Measurements from ENCODE around the gene HECTD1.
"Not testable (repeated sequence)": the region's sequence is repeated elsewhere in the genome, so short reads cannot be mapped to it uniquely, and the experiment has no call there.

The HECTD1 gene

DNA sequence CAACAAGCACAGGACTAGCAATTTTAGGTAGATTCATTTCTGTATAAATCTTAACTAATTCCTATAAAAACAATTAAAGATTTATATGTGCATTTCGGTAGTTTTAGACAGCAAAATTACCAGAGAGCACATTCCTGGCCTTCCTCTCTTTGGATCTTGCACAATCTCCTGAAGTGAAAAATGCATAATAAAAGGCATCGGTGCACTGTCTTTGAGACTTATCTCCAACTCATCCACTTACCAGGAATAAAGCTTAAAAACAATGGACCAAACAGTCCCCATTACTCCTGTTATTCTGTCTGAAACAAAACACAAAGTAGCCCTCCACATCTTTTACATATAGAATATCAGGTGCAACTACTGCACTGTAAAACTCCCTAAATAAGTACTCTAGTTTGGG lies 69.3 kb downstream of the HECTD1 start:
- no peak for DNase-seq

DNA sequence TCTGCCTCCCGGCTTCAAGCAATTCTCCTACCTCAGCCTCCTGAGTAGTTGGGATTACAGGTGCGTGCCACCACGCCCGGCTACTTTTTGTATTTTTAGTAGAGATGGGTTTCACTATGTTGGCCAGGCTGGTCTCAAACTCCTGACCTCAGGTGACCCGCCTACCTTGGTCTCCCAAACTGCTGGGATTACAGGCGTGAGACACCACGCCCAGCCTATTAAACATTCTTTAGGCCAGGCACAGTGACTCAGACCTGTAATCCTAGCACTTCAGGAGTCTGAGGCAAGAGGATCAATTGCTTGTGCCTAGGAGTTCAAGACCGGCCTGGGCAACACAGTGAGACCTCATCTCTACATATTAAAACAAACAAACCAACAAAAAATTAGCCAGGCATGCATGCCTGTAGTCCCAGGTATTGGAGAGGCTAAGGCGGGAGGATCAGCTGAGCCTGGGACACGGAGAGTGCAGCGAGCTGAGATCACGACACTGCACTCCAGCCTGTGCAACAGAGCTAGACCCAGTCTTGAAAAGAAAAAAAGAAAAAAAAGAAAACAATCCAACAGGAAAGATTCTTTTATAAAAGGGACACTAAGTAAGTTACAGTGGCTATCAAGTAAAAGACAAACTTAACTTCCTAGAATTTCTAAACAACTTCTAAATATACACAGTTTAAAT lies 70.2 kb downstream of the HECTD1 start:
- no peak for DNase-seq

- DNase-seq = no peak
Measured at GRCh38 chr14:31133133-31133532, 74.5 kb downstream of the HECTD1 start.

GRCh38 chr14:31128601-31129526 lies 78.7 kb downstream of the HECTD1 start:
- DNase-seq = no peak

DNA sequence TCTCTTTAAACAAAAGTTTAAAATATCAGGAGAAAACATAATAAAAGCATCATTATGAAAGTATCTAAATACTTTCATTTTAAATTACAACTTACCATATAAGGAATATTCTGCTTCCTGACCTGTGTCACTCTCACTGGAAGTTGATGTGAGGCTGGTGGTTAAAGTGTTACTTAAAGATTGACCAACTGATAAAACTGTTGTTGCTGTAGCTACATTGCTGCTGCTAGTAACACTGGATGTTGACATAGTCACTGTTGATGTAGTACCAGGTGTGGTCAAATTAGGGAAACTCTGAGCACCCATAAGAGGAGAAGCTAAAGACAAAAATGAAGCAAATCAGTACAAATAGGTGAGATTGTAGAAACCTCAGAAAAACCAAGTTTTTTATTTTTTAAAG lies 79.9 kb downstream of the HECTD1 start:
- no peak for DNase-seq

- DNase-seq = no peak
Measured at GRCh38 chr14:31126680-31127079, 80.9 kb downstream of the HECTD1 start.

- DNase-seq = no peak
Measured at GRCh38 chr14:31125231-31125630, 82.4 kb downstream of the HECTD1 start.

- DNase-seq = no peak
Measured at GRCh38 chr14:31124197-31124596, 83.4 kb downstream of the HECTD1 start.

DNA sequence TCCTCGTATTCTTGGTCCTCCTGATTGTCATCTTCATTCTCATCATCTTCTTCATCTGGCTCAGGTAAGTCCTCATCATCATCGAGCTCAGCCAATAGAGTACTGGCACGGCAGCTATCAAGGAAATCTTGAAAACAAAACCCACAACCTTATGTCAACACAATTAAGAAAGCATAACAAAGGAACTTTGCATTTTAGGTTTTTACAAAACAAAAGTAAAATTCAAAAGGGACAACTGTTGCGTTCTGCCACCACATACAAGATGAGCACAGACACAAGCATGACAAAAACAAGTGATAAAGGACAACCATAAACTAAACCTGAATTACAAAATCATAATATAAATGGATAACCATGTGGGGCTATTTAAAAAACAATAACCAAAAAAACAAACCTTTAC lies 84.7 kb downstream of the HECTD1 start:
- DNase-seq = no peak

DNA sequence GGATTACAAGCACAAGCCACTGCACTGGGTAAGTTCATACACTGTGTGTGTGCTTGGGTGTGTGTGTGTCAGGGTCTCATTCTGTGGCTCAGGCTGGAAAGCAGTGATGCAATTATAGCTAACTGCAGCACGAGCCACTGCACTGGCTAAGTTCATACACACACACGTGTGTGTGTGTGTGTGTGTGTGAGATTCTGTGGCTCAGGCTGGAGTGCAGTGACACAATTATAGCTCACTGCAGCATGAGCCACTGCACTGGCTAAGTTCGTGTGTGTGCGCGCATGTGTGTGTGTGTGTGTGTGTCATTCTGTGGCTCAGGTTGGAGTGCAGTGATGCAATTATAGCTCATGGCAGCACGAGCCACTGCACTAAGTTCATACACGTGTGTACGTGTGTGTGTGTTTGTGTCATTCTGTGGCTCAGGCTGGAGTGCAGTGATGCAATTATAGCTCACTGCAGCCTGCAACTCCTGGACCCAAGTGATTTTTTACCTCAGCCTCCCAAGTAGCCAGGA lies 85.4 kb downstream of the HECTD1 start:
- DNase-seq = no peak

- no peak for DNase-seq
Measured at GRCh38 chr14:31118892-31119291, 88.7 kb downstream of the HECTD1 start.

DNA sequence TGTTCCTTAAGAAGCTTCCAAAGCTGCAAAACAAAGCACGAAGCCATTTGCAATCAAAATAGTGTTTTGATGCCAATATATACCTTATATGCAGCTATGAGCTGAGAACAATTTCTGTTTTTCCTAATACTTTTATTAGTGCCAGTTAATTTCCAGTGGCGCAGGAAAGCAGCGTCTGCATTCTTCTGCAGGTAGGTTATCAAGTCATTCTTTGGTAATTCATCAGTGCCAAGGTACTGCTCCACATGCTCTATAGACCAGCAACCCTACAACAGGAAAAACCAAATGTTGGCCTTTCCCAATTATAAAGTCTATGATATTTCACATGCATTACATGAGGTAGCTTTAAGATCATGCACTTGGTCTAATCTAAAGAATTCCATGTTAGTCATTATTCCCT lies 93.8 kb downstream of the HECTD1 start:
- DNase-seq = no peak

DNA sequence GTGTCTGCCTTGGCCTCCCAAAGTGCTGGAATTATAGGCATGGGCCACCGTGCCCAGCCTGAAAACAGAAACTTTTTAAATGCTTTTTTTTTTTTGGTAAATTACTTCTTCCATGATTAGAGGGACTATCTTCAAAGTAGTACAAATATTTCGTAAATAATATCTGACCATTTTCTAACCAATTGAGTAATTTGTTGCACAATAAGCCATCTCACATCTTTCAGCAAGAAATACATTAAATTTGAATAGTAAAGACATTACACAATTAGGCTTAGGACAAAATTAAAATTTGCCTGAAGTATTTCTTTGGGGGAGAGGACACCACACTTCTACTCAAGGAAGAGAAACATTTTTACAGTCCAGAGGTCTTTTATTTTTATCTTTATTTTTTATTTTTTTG lies 96.7 kb downstream of the HECTD1 start:
- DNase-seq = no peak

DNA sequence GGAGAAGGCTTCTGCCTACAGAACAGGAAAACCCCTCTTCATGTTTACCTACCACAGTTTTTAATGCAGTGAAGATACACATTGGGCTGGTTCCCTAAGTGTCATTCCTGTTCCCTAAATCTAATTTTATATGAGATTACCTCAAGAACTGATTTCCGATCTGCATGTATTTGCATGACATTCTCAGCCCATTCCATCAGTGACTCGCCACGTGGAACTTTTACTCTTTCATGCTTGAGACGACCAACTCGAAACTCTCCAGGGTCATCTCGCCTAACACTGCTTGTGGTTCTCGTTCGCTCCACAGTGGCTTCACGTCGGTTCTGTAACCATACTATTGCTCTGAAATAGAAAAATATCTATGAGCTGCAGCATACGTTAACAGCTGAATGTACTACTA lies 98.3 kb downstream of the HECTD1 start:
- DNase-seq = no peak

DNA sequence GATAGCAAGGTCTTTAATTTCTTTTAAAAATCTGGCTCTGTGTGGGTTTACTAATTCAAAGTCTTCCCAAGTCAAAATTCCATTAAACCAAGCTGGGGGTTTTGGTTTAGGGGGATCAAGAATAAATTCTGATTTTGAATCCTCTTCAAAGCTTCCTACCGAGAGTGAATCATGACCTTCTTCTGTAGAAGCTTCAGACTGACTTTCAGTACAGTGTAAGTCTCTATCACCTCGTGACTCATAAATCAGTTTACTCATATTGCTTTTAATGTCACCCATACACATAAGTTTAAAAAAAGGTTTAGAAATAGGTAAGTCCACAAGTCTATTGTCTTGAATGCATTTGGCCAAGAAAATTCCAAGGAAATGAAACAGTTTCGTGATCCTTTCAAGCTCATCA lies 100.8 kb downstream of the HECTD1 start:
- no peak for DNase-seq

DNA sequence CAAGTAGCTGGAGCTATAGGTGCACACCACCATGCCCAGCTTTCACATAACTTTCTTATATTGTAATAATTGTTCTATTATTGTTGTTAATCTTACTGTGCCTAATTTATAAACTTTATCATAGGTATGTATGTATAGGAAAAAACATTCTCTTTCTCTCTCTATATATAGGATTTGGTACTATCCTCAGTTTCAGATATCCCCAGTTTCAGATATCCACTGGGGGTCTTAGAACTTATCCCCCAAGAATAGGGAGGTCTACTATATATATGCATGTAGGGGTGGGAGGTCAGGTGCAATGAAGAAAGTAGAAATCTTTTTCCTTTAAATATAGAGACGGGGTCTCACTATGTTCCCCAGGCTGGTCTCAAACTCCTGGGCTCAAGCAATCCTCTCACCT lies 110.5 kb downstream of the HECTD1 start:
- DNase-seq = no peak

DNA sequence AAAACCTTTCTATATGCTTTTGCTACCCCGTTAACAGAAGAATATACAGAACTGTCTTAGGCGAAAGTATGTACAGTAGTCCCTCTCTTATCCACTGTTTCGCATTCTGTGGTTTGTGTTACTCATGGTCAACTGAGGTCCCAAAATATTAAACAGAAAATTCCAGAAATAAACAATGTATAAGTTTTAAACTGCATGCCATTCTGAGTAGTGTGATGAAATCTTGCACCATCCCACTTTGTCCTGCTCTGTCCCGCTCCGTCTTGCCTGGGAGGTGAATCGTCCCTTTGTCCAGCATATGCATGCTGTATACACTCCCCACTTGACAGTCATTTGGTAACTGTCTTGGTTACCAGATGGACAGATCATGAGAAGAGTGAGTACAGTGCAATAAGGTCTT lies 111.3 kb downstream of the HECTD1 start:
- no peak for DNase-seq

DNA sequence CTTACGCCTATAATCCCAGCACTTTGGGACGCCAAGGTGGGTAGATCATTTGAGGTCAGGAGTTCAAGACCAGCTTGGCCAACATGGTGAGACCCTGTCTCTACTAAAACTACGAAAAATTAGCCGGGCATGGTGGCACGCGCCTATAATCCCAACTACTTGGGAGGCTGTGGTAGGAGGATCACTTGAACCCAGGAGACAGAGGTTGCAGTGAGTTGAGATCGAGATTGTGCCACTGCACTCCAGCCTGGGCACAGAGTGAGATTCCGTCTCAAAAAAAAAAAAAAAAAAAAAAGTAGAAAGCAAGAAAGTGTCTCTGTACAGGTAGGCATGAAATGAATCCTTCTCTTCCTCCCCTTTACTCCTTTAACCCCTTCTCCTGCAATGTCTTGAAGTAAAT lies 111.8 kb downstream of the HECTD1 start:
- DNase-seq = not testable (repeated sequence)

DNA sequence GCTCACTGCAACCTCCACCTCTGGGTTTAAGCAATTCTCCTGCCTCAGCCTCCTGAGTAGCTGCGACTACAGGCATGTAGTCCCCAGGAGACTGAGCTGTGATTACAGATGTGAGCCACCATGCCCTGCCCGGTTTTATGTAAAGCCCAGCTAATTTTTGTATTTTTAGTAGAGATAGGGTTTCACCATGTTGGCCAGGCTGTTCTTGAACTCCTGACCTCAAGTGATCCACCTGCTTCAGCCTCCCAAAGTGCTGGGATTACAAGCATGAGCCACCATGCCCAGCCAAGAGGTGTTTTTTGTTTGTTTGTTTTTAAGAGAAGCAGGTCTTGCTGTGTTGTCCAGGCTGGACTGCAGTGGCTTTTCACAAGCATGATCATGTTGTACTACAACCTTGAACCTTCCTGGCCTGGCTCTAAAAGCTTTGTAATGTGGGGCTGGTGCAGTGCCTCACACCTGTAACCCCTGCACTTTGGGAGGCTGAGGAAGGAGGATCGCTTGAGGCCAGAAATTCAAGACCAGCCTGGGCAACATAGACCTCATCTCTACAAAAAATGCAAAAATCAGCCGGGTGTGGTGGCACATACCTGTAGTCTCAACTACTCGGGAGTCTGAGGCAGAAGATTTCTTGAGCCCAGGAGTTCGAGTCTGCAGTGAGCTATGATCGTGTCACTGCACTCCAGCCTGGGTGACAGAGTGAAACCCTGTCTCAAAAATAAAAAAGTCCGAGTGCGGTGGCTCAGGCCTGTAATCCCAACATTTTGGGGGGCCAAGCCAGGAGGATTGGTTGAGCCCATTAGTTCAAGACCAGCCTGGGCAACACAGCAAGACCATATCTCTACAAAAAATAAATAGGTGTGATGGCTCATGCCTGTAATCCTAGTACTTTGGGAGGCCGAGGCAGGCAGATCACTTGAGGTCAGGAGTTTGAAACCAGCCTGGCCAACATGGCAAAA lies 113.4 kb downstream of the HECTD1 start:
- not testable (repeated sequence) for DNase-seq

- no peak for DNase-seq
Measured at GRCh38 chr14:31092160-31092708, 115.4 kb downstream of the HECTD1 start.

- DNase-seq = no peak
Measured at GRCh38 chr14:31090883-31091764, 116.5 kb downstream of the HECTD1 start.

DNA sequence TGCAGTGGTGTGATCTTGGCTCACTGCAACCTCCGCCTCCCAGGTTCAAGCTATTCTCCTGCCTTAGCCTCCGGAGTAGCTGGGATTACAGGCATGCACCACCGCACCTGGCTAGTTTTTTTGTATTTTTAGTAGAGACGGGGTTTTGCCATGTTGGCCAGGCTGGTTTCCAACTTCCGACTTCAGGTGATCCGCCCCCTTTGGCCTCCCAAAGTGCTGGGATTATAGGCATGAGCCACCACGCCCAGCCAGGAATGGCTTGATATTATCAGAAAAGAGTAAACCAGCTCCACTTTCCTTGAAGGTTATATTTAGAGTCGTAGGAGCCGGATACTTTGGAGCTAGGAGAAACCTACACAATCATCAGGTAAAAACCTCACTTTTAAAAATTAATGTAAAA lies 121.1 kb downstream of the HECTD1 start:
- not testable (repeated sequence) for DNase-seq

All from eye (tissue), 1 donor.